GM23338 (cell line): ENCODE measurements around the gene IL6R.

ENCODE experiments used
- CREB1 ChIP-seq: fragments of 250-450 bp; sonication (Bioruptor Pico); IDR thresholded peaks from 2 replicates; pipeline ENCODE4 v1.5.0; 2020; ENCODE audit warnings: low read depth, mild to moderate bottlenecking, moderate library complexity
- EZH2 ChIP-seq: fragments of 200-600 bp; sonication (generic); IDR thresholded peaks from one replicate; pipeline ENCODE4 v1.8.0; 2017; ENCODE audit warnings: antibody characterized with exemption, mild to moderate bottlenecking, low read depth; ENCODE audit not compliant: unreplicated experiment
- POLR2AphosphoS5 ChIP-seq: IDR thresholded peaks from 2 replicates; pipeline ENCODE4 v1.6.1; 2016; ENCODE audit warnings: antibody characterized with exemption, low read depth
- ZNF114 ChIP-seq: fragments of 250-450 bp; sonication (Bioruptor Pico); IDR thresholded peaks from 2 replicates; pipeline ENCODE4 v1.5.0; 2020; ENCODE audit warnings: mild to moderate bottlenecking, moderate library complexity
- ZNF331 ChIP-seq: fragments of 250-450 bp; sonication (Bioruptor Pico); IDR thresholded peaks from 2 replicates; pipeline ENCODE4 v1.5.0; 2020; ENCODE audit warnings: low read depth, mild to moderate bottlenecking, moderate library complexity
- TF ChIP-seq, protein P1 (sequence below), 2 experiments: fragments of 200-600 bp in 1 of 2; sonication (generic) in 1 of 2; conservative IDR thresholded peaks; 2 replicates each; pipeline versions ENCODE4 v1.5.1 to v1.6.1; 2016 to 2017; ENCODE audit warnings: antibody characterized with exemption in 2 of 2, low read depth in 2 of 2, mild to moderate bottlenecking in 2 of 2, moderate library complexity in 1 of 2
- TF ChIP-seq, protein P2 (sequence below): IDR thresholded peaks from one replicate; pipeline ENCODE4 v1.6.1; 2018; ENCODE audit warnings: antibody characterized with exemption; ENCODE audit not compliant: unreplicated experiment

DNA sequence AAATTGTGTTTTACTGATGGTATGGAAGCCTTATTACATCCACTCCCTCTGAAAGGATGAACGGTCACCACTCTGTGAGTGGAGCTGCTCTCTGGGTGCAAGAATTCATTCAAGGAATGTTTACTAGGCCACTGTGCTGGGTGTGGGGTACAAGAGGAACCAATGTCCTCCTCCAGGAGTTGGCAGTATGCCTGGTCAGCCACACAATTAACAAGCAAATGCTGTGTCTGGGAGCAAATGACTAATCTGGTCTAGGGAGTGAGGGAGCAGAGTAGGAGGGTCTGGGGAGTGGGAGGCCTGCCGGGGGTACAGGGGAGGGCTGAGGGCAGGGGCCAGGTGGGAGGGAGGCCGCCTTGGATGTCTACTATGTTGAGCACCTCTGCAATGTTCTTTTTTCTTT lies 69.7 kb downstream of the IL6R start:
- TF ChIP-seq EZH2 (no peak), POLR2AphosphoS5 (no peak), ZNF331 (CRISPR knock-in tag) (no peak), ZNF114 (no peak), CREB1 (CRISPR knock-in tag) (no peak)
- TF ChIP-seq, protein P1, sequence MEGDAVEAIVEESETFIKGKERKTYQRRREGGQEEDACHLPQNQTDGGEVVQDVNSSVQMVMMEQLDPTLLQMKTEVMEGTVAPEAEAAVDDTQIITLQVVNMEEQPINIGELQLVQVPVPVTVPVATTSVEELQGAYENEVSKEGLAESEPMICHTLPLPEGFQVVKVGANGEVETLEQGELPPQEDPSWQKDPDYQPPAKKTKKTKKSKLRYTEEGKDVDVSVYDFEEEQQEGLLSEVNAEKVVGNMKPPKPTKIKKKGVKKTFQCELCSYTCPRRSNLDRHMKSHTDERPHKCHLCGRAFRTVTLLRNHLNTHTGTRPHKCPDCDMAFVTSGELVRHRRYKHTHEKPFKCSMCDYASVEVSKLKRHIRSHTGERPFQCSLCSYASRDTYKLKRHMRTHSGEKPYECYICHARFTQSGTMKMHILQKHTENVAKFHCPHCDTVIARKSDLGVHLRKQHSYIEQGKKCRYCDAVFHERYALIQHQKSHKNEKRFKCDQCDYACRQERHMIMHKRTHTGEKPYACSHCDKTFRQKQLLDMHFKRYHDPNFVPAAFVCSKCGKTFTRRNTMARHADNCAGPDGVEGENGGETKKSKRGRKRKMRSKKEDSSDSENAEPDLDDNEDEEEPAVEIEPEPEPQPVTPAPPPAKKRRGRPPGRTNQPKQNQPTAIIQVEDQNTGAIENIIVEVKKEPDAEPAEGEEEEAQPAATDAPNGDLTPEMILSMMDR (conservative IDR thresholded peaks at IDR 0.05; ENCODE audit: low read depth in 2 of 2) = no peak
- TF ChIP-seq, protein P2, sequence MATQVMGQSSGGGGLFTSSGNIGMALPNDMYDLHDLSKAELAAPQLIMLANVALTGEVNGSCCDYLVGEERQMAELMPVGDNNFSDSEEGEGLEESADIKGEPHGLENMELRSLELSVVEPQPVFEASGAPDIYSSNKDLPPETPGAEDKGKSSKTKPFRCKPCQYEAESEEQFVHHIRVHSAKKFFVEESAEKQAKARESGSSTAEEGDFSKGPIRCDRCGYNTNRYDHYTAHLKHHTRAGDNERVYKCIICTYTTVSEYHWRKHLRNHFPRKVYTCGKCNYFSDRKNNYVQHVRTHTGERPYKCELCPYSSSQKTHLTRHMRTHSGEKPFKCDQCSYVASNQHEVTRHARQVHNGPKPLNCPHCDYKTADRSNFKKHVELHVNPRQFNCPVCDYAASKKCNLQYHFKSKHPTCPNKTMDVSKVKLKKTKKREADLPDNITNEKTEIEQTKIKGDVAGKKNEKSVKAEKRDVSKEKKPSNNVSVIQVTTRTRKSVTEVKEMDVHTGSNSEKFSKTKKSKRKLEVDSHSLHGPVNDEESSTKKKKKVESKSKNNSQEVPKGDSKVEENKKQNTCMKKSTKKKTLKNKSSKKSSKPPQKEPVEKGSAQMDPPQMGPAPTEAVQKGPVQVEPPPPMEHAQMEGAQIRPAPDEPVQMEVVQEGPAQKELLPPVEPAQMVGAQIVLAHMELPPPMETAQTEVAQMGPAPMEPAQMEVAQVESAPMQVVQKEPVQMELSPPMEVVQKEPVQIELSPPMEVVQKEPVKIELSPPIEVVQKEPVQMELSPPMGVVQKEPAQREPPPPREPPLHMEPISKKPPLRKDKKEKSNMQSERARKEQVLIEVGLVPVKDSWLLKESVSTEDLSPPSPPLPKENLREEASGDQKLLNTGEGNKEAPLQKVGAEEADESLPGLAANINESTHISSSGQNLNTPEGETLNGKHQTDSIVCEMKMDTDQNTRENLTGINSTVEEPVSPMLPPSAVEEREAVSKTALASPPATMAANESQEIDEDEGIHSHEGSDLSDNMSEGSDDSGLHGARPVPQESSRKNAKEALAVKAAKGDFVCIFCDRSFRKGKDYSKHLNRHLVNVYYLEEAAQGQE = no peak
